SK-N-SH treated with all-trans-retinoic acid at 6 μM for 48 hours (cell line): ENCODE results near the gene BLMH.

Experiments
- ATAC-seq: fragments of 200-7000 bp; cut with Tn5 transposase; 3 replicates; pipeline ENCODE4 v1.9.1; 2020; ENCODE audit warnings: mild to moderate bottlenecking, moderate library complexity
- ARNTL ChIP-seq: fragments of 450-650 bp; formaldehyde crosslinking; IDR thresholded peaks from 2 replicates; pipeline ENCODE4 v1.5.0; 2020; ENCODE audit warnings: low read depth, mild to moderate bottlenecking, moderate library complexity, borderline replicate concordance
- CSDC2 ChIP-seq: fragments of 250-450 bp; sonication (Bioruptor Pico); IDR thresholded peaks from 2 replicates; pipeline ENCODE4 v1.5.0; 2020; ENCODE audit warnings: mild to moderate bottlenecking, moderate library complexity
- ESRRG ChIP-seq: fragments of 250-450 bp; sonication (Bioruptor Pico); IDR thresholded peaks from 2 replicates; pipeline ENCODE4 v1.6.1; 2021; ENCODE audit warnings: mild to moderate bottlenecking
- GLIS3 ChIP-seq: fragments of 250-450 bp; sonication (Bioruptor Pico); IDR thresholded peaks from 2 replicates; pipeline ENCODE4 v1.5.0; 2020; ENCODE audit warnings: mild to moderate bottlenecking, moderate library complexity
- OSR1 ChIP-seq: fragments of 250-450 bp; sonication (Bioruptor Pico); IDR thresholded peaks from 2 replicates; pipeline ENCODE4 v1.8.0; 2022; ENCODE audit warnings: moderate library complexity, mild to moderate bottlenecking, inconsistent platforms
- PPARA ChIP-seq: fragments of 250-450 bp; sonication (Bioruptor Pico); IDR thresholded peaks from 2 replicates; pipeline ENCODE4 v1.5.0; 2020; ENCODE audit warnings: mild to moderate bottlenecking, borderline replicate concordance
- RARB ChIP-seq: fragments of 250-450 bp; sonication (Bioruptor Pico); IDR thresholded peaks from 2 replicates; pipeline ENCODE4 v1.8.0; 2021; ENCODE audit warnings: mild to moderate bottlenecking, moderate library complexity
- SNAI2 ChIP-seq: fragments of 250-450 bp; sonication (Bioruptor Pico); IDR thresholded peaks from 2 replicates; pipeline ENCODE4 v1.5.0; 2020; ENCODE audit warnings: mild to moderate bottlenecking, moderate library complexity
- TCF4 ChIP-seq: fragments of 250-450 bp; sonication (Bioruptor Pico); IDR thresholded peaks from 2 replicates; pipeline ENCODE4 v1.8.0; 2021; ENCODE audit warnings: mild to moderate bottlenecking, moderate library complexity, borderline replicate concordance
- TOX ChIP-seq: fragments of 250-450 bp; sonication (Bioruptor Pico); IDR thresholded peaks from 2 replicates; pipeline ENCODE4 v1.8.0; 2021; ENCODE audit warnings: mild to moderate bottlenecking, moderate library complexity, borderline replicate concordance
- ZC3H10 ChIP-seq: fragments of 250-450 bp; sonication (Bioruptor Pico); IDR thresholded peaks from 2 replicates; pipeline ENCODE4 v1.5.1; 2021; ENCODE audit warnings: mild to moderate bottlenecking, moderate library complexity
- ZFP3 ChIP-seq: fragments of 250-450 bp; sonication (Bioruptor Pico); IDR thresholded peaks from 2 replicates; pipeline ENCODE4 v1.5.0; 2020; ENCODE audit warnings: mild to moderate bottlenecking, moderate library complexity
- ZFP30 ChIP-seq: fragments of 450-650 bp; formaldehyde crosslinking; IDR thresholded peaks from 2 replicates; pipeline ENCODE4 v1.5.0; 2022; ENCODE audit warnings: mild to moderate bottlenecking, moderate library complexity
- ZNF565 ChIP-seq: fragments of 450-650 bp; formaldehyde crosslinking; conservative IDR thresholded peaks from 2 replicates; pipeline ENCODE4 v1.5.0; 2020; ENCODE audit warnings: low read depth, mild to moderate bottlenecking, moderate library complexity
- ZNF70 ChIP-seq: fragments of 450-650 bp; formaldehyde crosslinking; IDR thresholded peaks from 2 replicates; pipeline ENCODE4 v1.5.0; 2020; ENCODE audit warnings: mild to moderate bottlenecking, moderate library complexity
- ZNF8 ChIP-seq: fragments of 450-650 bp; formaldehyde crosslinking; IDR thresholded peaks from 2 replicates; pipeline ENCODE4 v1.5.0; 2020; ENCODE audit warnings: mild to moderate bottlenecking, moderate library complexity
- TF ChIP-seq, protein P1 (sequence below): fragments of 250-450 bp; sonication (Bioruptor Pico); IDR thresholded peaks from 2 replicates; pipeline ENCODE4 v1.5.1; 2020; ENCODE audit warnings: low read depth, mild to moderate bottlenecking, moderate library complexity
- TF ChIP-seq, protein P2 (sequence below): fragments of 250-450 bp; sonication (Bioruptor Pico); IDR thresholded peaks from 2 replicates; pipeline ENCODE4 v1.8.0; 2020; ENCODE audit warnings: mild to moderate bottlenecking, moderate library complexity, borderline replicate concordance
- TF ChIP-seq, protein P3 (sequence below): fragments of 250-450 bp; sonication (Bioruptor Pico); IDR thresholded peaks from 2 replicates; pipeline ENCODE4 v1.8.0; 2021; ENCODE audit warnings: low read depth, mild to moderate bottlenecking, moderate library complexity, borderline replicate concordance
- TF ChIP-seq, protein P4 (sequence below): fragments of 250-450 bp; sonication (Bioruptor Pico); IDR thresholded peaks from 2 replicates; pipeline ENCODE4 v1.5.0; 2020; ENCODE audit warnings: mild to moderate bottlenecking, moderate library complexity
- TF ChIP-seq, protein P5 (sequence below): fragments of 250-450 bp; sonication (Bioruptor Pico); IDR thresholded peaks from 2 replicates; pipeline ENCODE4 v1.5.1; 2021; ENCODE audit warnings: mild to moderate bottlenecking, moderate library complexity

Gene BLMH

DNA sequence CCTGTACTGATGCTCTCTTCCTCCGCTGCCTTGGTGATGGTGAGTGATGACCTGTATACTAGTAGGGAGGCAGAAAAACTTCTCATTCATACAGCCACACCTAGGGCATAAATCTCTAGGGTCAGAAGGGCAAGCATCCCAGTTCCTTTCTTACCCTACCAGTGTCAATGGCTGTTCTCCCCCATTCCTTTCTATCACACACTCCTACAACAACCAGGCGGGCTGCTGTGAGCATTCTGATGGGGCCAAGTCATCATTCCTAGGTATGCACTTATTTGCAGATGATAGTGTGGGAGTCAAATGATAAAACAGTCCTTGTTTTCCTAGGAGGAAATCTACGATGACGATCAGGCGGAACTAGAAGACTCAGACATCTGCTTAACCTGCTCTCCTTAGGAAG is 42.3 kb downstream of the BLMH start:
- no peak for ATAC-seq
- TF ChIP-seq TOX (CRISPR knock-in tag): no peak
- TF ChIP-seq ZC3H10: no peak
- TF ChIP-seq SNAI2 (CRISPR knock-in tag): no peak
- TF ChIP-seq CSDC2 (CRISPR knock-in tag): no peak
- no peak for TF ChIP-seq ZFP30 (CRISPR knock-in tag)

DNA sequence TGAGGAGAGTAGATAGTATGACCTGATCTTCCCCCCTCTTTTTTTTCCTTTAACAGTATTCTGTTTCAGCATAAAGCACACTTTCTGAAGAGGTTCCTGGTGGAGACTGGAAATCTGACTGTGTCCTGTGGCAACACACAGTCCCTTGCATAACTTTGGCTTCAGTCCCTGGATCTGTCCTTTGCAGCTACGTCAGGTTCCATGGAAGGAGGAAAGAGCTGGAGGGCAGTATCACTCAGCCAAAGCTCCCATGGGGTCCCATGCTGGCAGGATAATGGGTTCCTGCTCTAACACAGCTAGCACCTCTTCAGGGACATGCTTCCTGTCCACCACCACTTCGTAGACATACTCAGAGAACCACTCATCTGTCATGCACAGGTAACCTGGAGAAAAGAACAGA is 43.0 kb downstream of the BLMH start:
- TF ChIP-seq OSR1 (CRISPR knock-in tag): no peak
- no peak for TF ChIP-seq ZFP30 (CRISPR knock-in tag)
- no peak for TF ChIP-seq ESRRG
- TF ChIP-seq TOX (CRISPR knock-in tag): no peak
- TF ChIP-seq, protein P1, sequence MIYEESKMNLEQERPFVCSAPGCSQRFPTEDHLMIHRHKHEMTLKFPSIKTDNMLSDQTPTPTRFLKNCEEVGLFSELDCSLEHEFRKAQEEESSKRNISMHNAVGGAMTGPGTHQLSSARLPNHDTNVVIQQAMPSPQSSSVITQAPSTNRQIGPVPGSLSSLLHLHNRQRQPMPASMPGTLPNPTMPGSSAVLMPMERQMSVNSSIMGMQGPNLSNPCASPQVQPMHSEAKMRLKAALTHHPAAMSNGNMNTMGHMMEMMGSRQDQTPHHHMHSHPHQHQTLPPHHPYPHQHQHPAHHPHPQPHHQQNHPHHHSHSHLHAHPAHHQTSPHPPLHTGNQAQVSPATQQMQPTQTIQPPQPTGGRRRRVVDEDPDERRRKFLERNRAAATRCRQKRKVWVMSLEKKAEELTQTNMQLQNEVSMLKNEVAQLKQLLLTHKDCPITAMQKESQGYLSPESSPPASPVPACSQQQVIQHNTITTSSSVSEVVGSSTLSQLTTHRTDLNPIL (CRISPR knock-in tag): no peak
- TF ChIP-seq, protein P2, sequence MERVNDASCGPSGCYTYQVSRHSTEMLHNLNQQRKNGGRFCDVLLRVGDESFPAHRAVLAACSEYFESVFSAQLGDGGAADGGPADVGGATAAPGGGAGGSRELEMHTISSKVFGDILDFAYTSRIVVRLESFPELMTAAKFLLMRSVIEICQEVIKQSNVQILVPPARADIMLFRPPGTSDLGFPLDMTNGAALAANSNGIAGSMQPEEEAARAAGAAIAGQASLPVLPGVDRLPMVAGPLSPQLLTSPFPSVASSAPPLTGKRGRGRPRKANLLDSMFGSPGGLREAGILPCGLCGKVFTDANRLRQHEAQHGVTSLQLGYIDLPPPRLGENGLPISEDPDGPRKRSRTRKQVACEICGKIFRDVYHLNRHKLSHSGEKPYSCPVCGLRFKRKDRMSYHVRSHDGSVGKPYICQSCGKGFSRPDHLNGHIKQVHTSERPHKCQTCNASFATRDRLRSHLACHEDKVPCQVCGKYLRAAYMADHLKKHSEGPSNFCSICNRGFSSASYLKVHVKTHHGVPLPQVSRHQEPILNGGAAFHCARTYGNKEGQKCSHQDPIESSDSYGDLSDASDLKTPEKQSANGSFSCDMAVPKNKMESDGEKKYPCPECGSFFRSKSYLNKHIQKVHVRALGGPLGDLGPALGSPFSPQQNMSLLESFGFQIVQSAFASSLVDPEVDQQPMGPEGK (CRISPR knock-in tag): no peak
- TF ChIP-seq TCF4 (CRISPR knock-in tag): no peak
- ATAC-seq: no peak

DNA sequence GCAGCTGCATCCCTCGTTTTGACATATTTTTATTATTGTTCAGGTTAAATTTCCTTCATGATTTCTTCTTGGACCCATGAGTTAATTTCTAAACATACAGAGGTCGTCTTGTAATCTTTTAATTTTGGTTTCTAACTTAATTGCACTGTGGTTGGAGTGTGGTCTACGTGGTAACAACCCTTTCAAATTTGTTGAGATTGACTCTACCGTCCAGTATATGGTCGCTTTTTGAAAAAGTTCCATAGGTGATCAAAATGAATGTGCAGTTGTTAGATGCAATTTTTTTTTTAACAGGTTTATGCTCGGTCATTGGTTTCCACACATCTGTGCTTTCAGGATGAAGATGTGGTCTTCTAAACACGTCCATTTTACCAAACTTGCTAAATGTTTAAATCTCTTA is 45.3 kb downstream of the BLMH start:
- no peak for ATAC-seq
- TF ChIP-seq TCF4 (CRISPR knock-in tag) (no peak), SNAI2 (CRISPR knock-in tag) (no peak), ZNF70 (CRISPR knock-in tag) (no peak), ZFP30 (CRISPR knock-in tag) (no peak), GLIS3 (no peak), CSDC2 (CRISPR knock-in tag) (no peak), RARB (no peak), TOX (CRISPR knock-in tag) (no peak), ZFP3 (CRISPR knock-in tag) (no peak), PPARA (CRISPR knock-in tag) (no peak), ZNF565 (CRISPR knock-in tag) (no peak), ARNTL (CRISPR knock-in tag) (no peak), ESRRG (no peak), OSR1 (CRISPR knock-in tag) (no peak), ZNF8 (CRISPR knock-in tag) (no peak)
- TF ChIP-seq, protein P3, sequence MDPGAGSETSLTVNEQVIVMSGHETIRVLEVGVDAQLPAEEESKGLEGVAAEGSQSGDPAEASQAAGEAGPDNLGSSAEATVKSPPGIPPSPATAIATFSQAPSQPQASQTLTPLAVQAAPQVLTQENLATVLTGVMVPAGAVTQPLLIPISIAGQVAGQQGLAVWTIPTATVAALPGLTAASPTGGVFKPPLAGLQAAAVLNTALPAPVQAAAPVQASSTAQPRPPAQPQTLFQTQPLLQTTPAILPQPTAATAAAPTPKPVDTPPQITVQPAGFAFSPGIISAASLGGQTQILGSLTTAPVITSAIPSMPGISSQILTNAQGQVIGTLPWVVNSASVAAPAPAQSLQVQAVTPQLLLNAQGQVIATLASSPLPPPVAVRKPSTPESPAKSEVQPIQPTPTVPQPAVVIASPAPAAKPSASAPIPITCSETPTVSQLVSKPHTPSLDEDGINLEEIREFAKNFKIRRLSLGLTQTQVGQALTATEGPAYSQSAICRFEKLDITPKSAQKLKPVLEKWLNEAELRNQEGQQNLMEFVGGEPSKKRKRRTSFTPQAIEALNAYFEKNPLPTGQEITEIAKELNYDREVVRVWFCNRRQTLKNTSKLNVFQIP: no peak
- TF ChIP-seq, protein P4, sequence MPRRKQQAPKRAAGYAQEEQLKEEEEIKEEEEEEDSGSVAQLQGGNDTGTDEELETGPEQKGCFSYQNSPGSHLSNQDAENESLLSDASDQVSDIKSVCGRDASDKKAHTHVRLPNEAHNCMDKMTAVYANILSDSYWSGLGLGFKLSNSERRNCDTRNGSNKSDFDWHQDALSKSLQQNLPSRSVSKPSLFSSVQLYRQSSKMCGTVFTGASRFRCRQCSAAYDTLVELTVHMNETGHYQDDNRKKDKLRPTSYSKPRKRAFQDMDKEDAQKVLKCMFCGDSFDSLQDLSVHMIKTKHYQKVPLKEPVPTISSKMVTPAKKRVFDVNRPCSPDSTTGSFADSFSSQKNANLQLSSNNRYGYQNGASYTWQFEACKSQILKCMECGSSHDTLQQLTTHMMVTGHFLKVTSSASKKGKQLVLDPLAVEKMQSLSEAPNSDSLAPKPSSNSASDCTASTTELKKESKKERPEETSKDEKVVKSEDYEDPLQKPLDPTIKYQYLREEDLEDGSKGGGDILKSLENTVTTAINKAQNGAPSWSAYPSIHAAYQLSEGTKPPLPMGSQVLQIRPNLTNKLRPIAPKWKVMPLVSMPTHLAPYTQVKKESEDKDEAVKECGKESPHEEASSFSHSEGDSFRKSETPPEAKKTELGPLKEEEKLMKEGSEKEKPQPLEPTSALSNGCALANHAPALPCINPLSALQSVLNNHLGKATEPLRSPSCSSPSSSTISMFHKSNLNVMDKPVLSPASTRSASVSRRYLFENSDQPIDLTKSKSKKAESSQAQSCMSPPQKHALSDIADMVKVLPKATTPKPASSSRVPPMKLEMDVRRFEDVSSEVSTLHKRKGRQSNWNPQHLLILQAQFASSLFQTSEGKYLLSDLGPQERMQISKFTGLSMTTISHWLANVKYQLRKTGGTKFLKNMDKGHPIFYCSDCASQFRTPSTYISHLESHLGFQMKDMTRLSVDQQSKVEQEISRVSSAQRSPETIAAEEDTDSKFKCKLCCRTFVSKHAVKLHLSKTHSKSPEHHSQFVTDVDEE (CRISPR knock-in tag): no peak
- TF ChIP-seq, protein P2 (CRISPR knock-in tag): no peak
- TF ChIP-seq, protein P5, sequence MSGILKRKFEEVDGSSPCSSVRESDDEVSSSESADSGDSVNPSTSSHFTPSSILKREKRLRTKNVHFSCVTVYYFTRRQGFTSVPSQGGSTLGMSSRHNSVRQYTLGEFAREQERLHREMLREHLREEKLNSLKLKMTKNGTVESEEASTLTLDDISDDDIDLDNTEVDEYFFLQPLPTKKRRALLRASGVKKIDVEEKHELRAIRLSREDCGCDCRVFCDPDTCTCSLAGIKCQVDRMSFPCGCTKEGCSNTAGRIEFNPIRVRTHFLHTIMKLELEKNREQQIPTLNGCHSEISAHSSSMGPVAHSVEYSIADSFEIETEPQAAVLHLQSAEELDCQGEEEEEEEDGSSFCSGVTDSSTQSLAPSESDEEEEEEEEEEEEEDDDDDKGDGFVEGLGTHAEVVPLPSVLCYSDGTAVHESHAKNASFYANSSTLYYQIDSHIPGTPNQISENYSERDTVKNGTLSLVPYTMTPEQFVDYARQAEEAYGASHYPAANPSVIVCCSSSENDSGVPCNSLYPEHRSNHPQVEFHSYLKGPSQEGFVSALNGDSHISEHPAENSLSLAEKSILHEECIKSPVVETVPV (CRISPR knock-in tag): no peak
- TF ChIP-seq, protein P1 (CRISPR knock-in tag): no peak
